Astrocyte of the cerebellum (primary cell): ENCODE data around the gene LIPK.
A peak's percentile ranks its signal among the peaks of the same experiment; 100 is the strongest.
"Not testable (repeated sequence)": the region's sequence is repeated elsewhere in the genome, so short reads cannot be mapped to it uniquely, and the experiment has no call there.

Source experiments
- DNase-seq: peaks from one replicate; pipeline ENCODE4 v3.0.0-alpha.2; 2011; ENCODE audit warnings: low read depth
- H3K4me3 ChIP-seq: 2 replicates; pipeline ENCODE4 v1.5.1; 2011; ENCODE audit warnings: mild to moderate bottlenecking, low read depth, low read length, moderate library complexity
- CTCF ChIP-seq: IDR thresholded peaks from 2 replicates; pipeline ENCODE4 v1.5.1; 2012; ENCODE audit warnings: low read length, low read depth, moderate library complexity, mild to moderate bottlenecking; ENCODE audit errors: missing control alignments
- in situ Hi-C: cut with HindIII; loops from 2 replicates; pipeline ENCODE4 v1.10.0; 2017; ENCODE audit warnings: low sequenced_read_pairs

LIPK gene

DNA sequence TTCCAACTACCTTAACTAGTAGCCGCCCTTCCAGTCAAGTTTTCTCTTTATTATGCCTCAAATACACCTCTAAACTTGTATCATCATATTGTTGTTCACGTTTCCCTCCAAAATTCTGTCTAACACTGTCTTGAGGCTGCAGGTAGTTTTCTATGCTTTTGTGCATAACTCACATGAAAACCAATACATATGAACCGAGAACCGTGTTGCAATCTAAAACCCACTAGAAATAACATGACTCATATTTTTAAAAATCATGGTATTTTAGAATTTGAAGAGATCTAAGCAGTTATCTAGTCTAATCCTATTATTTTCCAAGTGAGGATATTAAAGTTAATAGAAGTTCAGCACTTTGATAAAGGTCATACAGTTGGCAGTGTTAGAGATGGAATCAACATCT lies 23.6 kb upstream of the LIPK start:
- no peak for TF ChIP-seq CTCF
- no peak overlapping the region for H3K4me3 ChIP-seq
- no peak for DNase-seq
- in situ Hi-C loops: loop anchor here (5.0 kb wide), 1 partner anchor 45 kb away; no protein-coding TSS in a partner anchor

DNA sequence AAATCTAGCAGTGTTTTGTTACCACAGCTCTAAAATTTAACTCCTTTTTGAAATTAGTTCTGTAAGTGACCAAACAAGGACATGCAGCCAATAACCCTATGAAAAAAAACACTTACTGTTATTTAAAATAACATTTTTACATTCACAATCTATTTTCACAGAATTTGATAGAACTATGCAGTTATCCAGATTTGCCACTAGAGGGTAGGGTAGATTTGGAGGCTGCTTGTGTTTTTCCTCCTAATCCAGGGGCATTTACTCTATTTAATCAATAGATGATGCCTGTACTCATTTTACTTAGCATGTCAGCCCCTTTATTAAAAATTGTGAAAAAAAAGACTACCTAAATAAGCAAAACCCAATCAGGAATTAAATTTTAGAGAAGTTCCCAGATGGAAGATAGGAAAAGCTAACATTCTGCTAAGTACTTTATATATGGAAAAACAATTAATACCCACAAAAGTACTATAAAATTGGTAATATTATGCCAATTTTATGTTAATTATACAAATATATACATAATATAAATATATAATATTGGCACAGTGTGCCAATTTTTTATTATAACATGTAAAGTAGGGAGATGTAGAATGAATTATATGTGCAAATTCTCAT lies 18.1 kb upstream of the LIPK start:
- in situ Hi-C loops: no loop called here
- DNase-seq: peak; percentile 8
- H3K4me3 ChIP-seq: no peak overlapping the region
- peak; percentile 80 for TF ChIP-seq CTCF

DNA sequence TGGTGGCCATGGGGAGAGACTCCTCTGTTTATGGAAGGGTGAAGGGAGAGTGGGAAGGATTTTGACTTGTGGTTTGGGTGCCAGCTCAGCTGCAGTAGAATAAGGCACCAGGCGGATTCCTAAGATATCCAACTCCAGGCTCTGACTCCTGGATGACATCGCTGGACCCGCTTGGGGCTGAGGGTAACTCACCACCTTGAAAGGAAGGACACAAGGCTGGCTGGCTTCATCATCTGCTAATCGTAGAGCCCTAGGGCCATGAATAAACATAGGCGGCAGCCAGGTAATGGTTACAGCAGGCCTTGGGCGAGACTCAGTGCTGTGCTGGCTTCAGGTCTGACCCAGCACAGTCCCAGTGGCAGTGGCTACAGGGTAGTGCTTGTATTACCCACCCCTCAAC lies 16.7 kb upstream of the LIPK start:
- DNase-seq: no peak
- in situ Hi-C loops: no loop called here
- H3K4me3 ChIP-seq: no peak overlapping the region
- no peak for TF ChIP-seq CTCF

DNA sequence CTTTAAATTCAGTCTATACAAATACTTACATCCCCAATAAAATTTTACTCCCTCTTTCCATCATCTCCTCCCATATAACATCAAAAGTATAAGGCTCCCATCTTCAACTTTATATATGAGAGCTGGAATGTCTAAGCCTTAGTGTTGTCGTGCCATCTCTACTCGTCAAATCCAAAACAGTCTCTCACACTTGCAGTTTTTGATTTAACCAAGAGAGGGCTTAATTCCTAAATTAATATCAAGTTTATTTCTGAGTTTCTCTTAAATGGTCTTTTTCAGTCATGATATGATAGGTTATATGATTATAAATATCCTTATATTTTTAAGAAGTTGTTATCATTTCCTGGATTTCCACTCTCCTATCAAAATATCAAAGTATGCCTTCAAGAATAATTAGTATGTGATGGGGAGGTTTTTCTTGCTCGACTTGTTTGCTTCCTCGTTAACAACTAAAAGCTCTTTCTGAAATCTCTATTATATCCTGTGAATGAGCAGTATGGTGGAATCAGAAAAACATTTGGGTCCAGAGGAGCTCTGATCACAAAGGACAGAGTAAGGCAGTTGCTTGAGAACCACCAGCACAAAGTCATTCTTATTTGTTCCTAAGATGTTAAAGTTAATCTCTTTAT lies 12.5 kb upstream of the LIPK start:
- in situ Hi-C loops: no loop called here
- DNase-seq: no peak
- peak; percentile 27 for TF ChIP-seq CTCF
- H3K4me3 ChIP-seq: no peak overlapping the region

DNA sequence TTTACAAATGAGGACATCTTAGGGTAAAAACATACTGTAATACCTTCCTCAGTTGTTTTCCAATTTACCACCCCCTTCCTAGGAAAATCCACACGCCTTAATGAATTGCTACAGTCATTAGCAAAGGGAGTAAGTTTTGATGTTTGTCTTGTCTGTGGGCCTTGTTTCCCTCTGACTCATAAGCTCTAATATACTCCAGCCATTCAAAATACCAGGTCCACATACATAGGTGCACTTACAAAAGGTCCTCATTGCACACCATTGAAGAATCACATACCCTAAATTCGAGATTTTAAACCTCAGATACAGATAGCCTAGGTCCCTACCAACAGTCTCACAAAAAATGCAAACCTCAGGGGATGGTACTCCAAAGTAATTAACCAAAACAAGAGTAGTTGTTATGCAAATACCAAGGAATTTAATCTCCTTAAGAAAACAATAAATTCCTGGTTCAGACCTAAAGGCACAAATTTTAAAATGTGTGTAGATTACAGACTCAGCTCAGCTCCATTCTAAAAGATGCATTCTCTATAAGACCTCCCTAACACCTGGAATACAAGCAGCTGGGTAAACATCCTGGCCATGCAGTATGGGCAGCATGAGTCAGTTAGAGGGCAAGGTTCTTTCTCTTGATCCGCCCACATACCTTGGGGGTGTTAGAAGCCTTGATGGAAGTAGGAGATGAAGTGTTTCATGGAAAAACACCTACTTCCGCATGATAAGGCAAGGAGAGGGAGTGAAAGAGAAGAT lies 3.0 kb upstream of the LIPK start:
- no peak for DNase-seq
- no peak for TF ChIP-seq CTCF
- in situ Hi-C loops: no loop called here

DNA sequence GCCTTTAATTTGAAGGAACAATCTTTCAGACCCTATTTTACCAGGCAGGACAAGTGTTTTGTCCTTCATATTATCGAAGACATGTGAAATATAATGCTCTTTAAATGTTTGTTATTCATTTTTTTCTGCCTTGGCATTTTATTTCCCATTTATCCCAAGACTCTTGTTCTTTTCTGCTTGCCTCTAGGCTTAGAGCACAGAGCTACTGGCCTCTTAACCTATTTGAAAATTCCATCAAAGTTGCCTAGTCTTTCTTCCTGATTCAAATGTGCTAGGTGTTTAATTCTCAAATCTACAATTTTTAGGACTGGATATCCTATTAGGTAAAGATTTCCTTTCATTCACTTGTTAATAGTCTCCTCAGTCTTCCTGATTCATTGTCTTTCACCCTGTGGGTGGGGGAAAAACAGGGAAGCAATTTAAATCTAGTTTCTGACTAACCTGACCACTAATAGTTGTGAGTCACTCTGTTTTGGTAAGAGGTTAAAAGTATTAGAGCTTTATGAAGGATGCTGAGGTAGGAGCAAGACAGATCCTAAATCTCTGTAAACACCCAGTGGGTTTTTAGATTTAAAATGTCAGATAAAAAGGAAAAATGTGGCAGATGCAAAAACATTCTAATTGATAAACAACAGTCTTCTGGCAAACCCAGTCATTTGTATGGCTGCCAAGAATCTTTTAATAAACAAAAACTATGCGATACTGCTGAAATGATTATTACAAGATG lies 1.5 kb downstream of the LIPK start:
- in situ Hi-C loops: no loop called here
- DNase-seq: peak; percentile 69
- no peak for TF ChIP-seq CTCF
- no peak overlapping the region for H3K4me3 ChIP-seq

More for the DNA sequence above, 3.0 kb upstream of the LIPK start:
- no peak overlapping the region for H3K4me3 ChIP-seq

DNA sequence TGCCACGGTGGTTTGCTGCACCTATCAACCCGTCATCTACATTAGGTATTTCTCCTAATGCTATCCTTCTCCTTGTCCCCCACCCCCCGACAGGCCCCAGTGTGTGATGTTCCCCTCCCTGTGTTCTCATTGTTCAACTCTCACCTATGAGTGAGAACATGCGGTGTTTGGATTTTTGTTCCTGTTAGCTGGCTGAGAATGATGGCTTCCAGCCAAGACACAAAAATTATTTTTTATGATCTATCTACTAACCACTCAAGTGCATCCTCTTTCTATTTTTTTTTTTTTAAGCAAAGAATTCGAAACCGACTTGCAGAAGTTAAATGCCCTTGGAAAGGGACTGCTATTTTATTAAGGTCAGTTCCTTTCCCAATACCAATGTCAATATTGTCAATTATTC lies 3.3 kb downstream of the LIPK start:
- in situ Hi-C loops, DNase-seq: not testable (repeated sequence)

More for the DNA sequence above, 3.3 kb downstream of the LIPK start:
- H3K4me3 ChIP-seq: not testable (repeated sequence)
